ENCODE data around the gene RET.

RET gene

DNA sequence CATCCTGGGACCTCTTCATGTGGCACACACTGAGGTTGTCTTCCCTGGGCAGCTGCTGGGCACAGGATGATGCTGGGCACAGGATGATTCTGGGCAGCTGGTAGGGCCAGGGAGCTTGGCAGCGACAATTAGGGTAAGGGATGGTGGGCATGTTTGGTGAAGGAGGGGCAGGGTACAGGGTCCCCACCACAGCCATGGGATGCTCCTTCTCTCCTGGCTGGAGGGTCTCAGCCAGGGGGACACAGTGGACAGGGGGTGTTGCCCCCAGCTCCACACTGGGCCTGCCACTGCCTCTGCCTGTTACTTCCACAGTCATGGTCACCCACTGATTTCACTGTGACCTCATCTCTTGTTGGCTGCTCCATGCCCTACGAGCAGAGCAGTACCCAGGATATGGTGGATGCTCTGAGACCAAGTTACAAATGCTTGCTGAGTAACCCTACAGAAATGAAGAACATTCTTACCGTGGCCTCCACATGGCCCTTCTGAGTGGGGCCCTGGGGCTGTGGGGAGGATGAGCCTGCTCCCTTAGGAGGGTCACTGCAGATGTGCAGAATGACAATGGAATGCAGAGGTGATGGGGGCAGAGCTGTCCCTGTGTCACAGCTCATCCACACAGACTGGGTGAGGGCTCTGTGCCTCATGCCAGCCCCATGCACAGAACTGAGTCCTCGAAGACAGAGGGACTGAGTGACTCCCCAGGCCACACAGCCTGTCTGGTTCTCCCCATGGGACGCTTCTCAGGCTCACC, 28.4 kb upstream of the RET start:
- CTCF ChIA-PET = no interaction called here
- no peak for DNase-seq (ENCODE audit: low spot score)
- no peak overlapping the region for H3K27ac ChIP-seq
- TF ChIP-seq, protein P1, sequence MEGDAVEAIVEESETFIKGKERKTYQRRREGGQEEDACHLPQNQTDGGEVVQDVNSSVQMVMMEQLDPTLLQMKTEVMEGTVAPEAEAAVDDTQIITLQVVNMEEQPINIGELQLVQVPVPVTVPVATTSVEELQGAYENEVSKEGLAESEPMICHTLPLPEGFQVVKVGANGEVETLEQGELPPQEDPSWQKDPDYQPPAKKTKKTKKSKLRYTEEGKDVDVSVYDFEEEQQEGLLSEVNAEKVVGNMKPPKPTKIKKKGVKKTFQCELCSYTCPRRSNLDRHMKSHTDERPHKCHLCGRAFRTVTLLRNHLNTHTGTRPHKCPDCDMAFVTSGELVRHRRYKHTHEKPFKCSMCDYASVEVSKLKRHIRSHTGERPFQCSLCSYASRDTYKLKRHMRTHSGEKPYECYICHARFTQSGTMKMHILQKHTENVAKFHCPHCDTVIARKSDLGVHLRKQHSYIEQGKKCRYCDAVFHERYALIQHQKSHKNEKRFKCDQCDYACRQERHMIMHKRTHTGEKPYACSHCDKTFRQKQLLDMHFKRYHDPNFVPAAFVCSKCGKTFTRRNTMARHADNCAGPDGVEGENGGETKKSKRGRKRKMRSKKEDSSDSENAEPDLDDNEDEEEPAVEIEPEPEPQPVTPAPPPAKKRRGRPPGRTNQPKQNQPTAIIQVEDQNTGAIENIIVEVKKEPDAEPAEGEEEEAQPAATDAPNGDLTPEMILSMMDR (conservative IDR thresholded peaks at IDR 0.05; ENCODE audit: low read depth) = no peak
- POLR2A ChIA-PET (ENCODE audit: low non-redundant PET) = no interaction called here

DNA sequence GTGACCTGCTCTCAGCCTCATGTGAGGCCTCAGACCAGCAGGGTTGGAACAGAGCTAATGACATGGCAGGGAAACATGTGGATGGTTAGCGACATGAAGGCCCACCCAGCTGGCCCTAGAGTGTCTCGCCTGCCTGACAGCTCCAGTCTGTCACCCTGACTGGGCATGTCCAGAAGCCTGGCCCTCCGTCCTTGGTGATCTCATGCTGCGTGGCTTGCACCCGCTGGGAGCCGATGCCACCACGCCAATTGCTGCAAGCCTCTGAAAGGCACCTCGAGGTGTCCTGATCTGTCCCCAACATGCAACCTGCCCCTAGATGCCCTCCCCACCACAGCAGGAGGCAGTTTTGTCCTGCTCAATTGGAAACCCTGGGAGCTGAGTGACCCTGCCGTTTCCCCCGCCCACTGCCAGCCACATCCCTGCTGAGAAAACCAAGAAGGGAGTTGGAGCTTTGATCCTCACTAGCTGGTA, 27.8 kb upstream of the RET start:
- no peak overlapping the region for H3K27ac ChIP-seq
- TF ChIP-seq, protein P1 (conservative IDR thresholded peaks at IDR 0.05; ENCODE audit: low read depth) = no peak
- no peak for DNase-seq (ENCODE audit: low spot score)
- CTCF ChIA-PET = no interaction called here
- POLR2A ChIA-PET (ENCODE audit: low non-redundant PET) = no interaction called here

DNA sequence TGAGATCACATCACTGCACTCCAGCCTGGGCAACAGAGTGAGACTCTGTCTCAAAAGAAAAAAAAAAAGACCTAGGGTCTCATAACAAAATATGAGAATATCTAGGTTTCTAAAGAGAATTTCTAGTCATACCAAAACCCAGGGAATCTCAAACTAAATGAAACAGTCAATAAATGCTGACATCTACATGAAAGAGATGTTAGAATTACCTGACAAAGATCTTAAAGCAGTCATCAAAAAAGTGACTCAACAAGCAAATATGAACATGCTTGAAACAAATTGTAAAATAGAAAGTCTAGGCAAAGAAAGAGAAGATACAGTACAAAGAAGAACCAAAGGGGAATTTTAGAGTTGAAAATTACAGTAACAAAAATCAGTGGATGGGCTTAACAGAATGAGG, 26.9 kb upstream of the RET start:
- POLR2A ChIA-PET (ENCODE audit: low non-redundant PET) = no interaction called here
- DNase-seq (ENCODE audit: low spot score) = no peak
- H3K27ac ChIP-seq = no peak overlapping the region
- CTCF ChIA-PET = no interaction called here
- TF ChIP-seq, protein P1 (conservative IDR thresholded peaks at IDR 0.05; ENCODE audit: low read depth) = no peak

DNA sequence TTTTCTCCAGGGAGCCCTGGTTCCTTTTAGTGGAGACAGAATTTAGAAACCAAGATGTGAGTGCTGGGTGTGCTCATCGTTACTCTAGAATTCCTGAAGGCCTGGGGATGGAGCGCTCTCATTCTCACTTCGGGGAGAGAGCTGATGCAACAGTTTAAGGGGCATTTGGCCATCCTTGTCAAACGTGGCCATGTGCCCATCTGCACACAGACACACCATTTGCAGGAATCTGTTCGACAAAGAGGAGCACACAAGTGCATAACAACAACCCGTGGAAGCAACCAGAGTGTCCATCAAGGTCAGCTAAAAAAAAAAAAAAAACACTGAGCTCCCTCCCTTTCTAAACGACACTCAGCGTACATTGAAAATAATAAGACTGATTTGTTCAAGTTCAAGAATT, 23.0 kb upstream of the RET start:
- TF ChIP-seq, protein P1 (conservative IDR thresholded peaks at IDR 0.05; ENCODE audit: low read depth) = no peak
- H3K27ac ChIP-seq = no peak overlapping the region
- no peak for DNase-seq (ENCODE audit: low spot score)
- POLR2A ChIA-PET (ENCODE audit: low non-redundant PET) = no interaction called here
- CTCF ChIA-PET = interaction anchor here (0.7 kb wide), 1 partner anchor 92 kb away, joined by 3 read pairs; no protein-coding TSS in a partner anchor

DNA sequence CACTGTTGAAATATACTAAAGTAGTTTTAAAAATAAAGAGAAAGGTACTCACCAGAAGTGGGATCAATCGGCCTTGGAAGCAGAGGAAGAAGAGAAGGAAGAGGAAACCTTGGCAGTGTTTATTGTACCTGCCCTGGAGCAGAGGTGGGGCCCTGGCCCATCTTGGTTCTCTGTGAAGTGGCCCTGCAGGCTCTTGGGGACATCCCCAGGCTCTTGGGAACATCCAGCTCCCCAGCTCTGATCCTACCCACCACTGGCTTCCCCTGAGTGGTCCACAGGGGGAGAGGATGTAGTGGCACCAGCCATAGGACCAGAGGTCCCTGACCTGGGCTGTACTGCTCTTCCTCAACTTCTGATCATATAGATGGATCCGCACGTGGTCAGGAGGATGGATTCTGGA, 22.3 kb upstream of the RET start:
- TF ChIP-seq, protein P1 (conservative IDR thresholded peaks at IDR 0.05; ENCODE audit: low read depth) = no peak
- POLR2A ChIA-PET (ENCODE audit: low non-redundant PET) = no interaction called here
- no peak for DNase-seq (ENCODE audit: low spot score)
- no peak overlapping the region for H3K27ac ChIP-seq
- CTCF ChIA-PET = interaction anchor here (1.2 kb wide), 1 partner anchor 24 kb away, joined by 3 read pairs; no protein-coding TSS in a partner anchor

DNA sequence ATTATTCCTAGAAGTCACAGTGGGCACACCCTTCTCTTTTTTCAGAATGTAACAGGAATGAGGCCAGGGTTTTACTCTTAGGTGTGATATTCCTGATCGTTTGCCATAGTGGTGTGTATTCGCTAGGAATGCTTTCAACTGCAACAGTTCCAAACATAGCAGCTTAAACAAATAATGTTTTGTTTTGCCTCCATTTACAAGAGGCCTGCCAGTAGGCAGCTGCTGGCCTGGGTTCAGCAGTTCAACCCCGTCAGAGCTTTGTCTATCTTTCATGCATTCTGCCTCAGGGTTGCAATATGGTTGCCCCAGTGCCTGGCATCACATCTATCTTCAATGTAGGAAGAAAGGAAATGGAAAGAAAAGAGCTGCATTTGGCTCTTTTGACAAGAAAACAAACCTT, 21.7 kb upstream of the RET start:
- ChIA-PET CTCF (interaction anchor here (1.2 kb wide), 1 partner anchor 24 kb away, joined by 3 read pairs; no protein-coding TSS in a partner anchor), POLR2A (ENCODE audit: low non-redundant PET) (no interaction called here)
- no peak overlapping the region for H3K27ac ChIP-seq
- TF ChIP-seq, protein P1 (conservative IDR thresholded peaks at IDR 0.05; ENCODE audit: low read depth) = no peak
- no peak for DNase-seq (ENCODE audit: low spot score)

All from RWPE1 (cell line).